GM12891 (cell line): ENCODE measurements around the gene HSPH1.

Experiments
- PAX5 ChIP-seq: IDR thresholded peaks from 2 replicates; pipeline ENCODE4 v1.6.1; 2011; ENCODE audit warnings: low read length, moderate library complexity, mild to moderate bottlenecking; ENCODE audit not compliant: insufficient read depth, severe bottlenecking
- POLR2A ChIP-seq: IDR thresholded peaks from 2 replicates; pipeline ENCODE4 v1.6.1; 2011; ENCODE audit warnings: low read depth, low read length, control low read depth
- POLR2AphosphoS5 ChIP-seq: IDR thresholded peaks from 2 replicates; pipeline ENCODE4 v1.6.1; 2011; ENCODE audit warnings: low read depth, low read length, control low read depth
- POU2F2 ChIP-seq: IDR thresholded peaks from 2 replicates; pipeline ENCODE4 v1.6.1; 2011; ENCODE audit warnings: low read depth, mild to moderate bottlenecking, control low read depth, low read length, moderate library complexity
- SPI1 ChIP-seq: IDR thresholded peaks from 2 replicates; pipeline ENCODE4 v1.6.1; 2011; ENCODE audit warnings: low read depth, low read length, control low read depth
- TAF1 ChIP-seq: IDR thresholded peaks from 2 replicates; pipeline ENCODE4 v1.6.1; 2011; ENCODE audit warnings: low read depth, low read length, control low read depth

GRCh38 chr13:31090961-31091624, 70.6 kb downstream of the HSPH1 start:
- no peak for TF ChIP-seq POLR2AphosphoS5
- TF ChIP-seq POLR2A = no peak
- TF ChIP-seq SPI1 = no peak
- TF ChIP-seq TAF1 = no peak
- no peak for TF ChIP-seq POU2F2
- TF ChIP-seq PAX5 = no peak
